KMS-11 (cell line): ENCODE measurements around the gene SPDL1.

Experiments
- H2AFZ ChIP-seq: fragments of 200-600 bp; sonication (generic); 2 replicates; pipeline ENCODE4 v1.6.1; 2016; ENCODE audit warnings: antibody characterized with exemption, mixed run types, low read depth
- H3K27ac ChIP-seq: fragments of 200-600 bp; sonication (generic); 2 replicates; pipeline ENCODE4 v1.6.1; 2016; ENCODE audit warnings: mild to moderate bottlenecking, mixed run types
- H3K27me3 ChIP-seq: fragments of 200-600 bp; sonication (generic); 2 replicates; pipeline ENCODE4 v1.6.1; 2017; ENCODE audit warnings: mild to moderate bottlenecking, low read depth, mixed run types, moderate library complexity; ENCODE audit not compliant: insufficient read depth
- H3K36me3 ChIP-seq: fragments of 200-600 bp; sonication (generic); 2 replicates; pipeline ENCODE4 v1.6.1; 2017; ENCODE audit warnings: mild to moderate bottlenecking, mixed run types; ENCODE audit not compliant: insufficient read depth
- H3K4me1 ChIP-seq: fragments of 200-600 bp; sonication (generic); 2 replicates; pipeline ENCODE4 v1.6.1; 2016; ENCODE audit warnings: mild to moderate bottlenecking, low read depth, mixed run types; ENCODE audit not compliant: poor library complexity, severe bottlenecking
- H3K4me2 ChIP-seq: fragments of 200-600 bp; sonication (generic); 2 replicates; pipeline ENCODE4 v1.7.0; 2016; ENCODE audit warnings: mild to moderate bottlenecking, mixed run types
- H3K4me3 ChIP-seq: fragments of 200-600 bp; sonication (generic); IDR thresholded peaks from 2 replicates; pipeline ENCODE4 v1.6.1; 2017; ENCODE audit warnings: low read depth, low read length, mixed read lengths; ENCODE audit not compliant: insufficient read depth
- H3K79me2 ChIP-seq: fragments of 200-600 bp; sonication (generic); 2 replicates; pipeline ENCODE4 v1.6.1; 2016; ENCODE audit warnings: low read depth, mixed run types; ENCODE audit not compliant: insufficient read depth
- H3K9ac ChIP-seq: fragments of 200-600 bp; sonication (generic); 2 replicates; pipeline ENCODE4 v1.6.1; 2016; ENCODE audit warnings: mild to moderate bottlenecking, mixed run types
- H4K20me1 ChIP-seq: fragments of 200-600 bp; sonication (generic); 2 replicates; pipeline ENCODE4 v1.6.1; 2016; ENCODE audit warnings: mild to moderate bottlenecking, mixed run types; ENCODE audit not compliant: insufficient read depth
- CTCF ChIP-seq: fragments of 200-600 bp; sonication (generic); conservative IDR thresholded peaks from 2 replicates; pipeline ENCODE4 v1.6.1; 2017; ENCODE audit warnings: low read depth, mild to moderate bottlenecking, antibody characterized with exemption, low read length, moderate library complexity, mixed read lengths

SPDL1 gene

GRCh38 chr5:169648725-169649310 lies 65.2 kb downstream of the SPDL1 start:
- Histone ChIP-seq H4K20me1 (no peaks in the 10 kb centered on the region), H3K27me3 (no peaks in the 10 kb centered on the region), H3K4me1 (peaks cover 3% of the 10 kb centered on the region), H2AFZ (no peak overlapping the region), H3K9ac (no peak overlapping the region), H3K79me2 (no peaks in the 10 kb centered on the region), H3K36me3 (no peaks in the 10 kb centered on the region), H3K4me3 (no peak overlapping the region), H3K27ac (no peak overlapping the region), H3K4me2 (no peak overlapping the region)
- no peak for TF ChIP-seq CTCF

GRCh38 chr5:169649486-169649885 lies 65.9 kb downstream of the SPDL1 start:
- H3K4me1 ChIP-seq: peaks cover 3% of the 10 kb centered on the region
- H3K4me2 ChIP-seq: no peak overlapping the region
- H3K4me3 ChIP-seq: no peak overlapping the region
- H3K9ac ChIP-seq: no peak overlapping the region
- no peaks in the 10 kb centered on the region for H3K36me3 ChIP-seq
- H3K27me3 ChIP-seq: no peaks in the 10 kb centered on the region
- TF ChIP-seq CTCF: no peak
- no peaks in the 10 kb centered on the region for H4K20me1 ChIP-seq
- no peak overlapping the region for H2AFZ ChIP-seq
- H3K27ac ChIP-seq: no peak overlapping the region
- H3K79me2 ChIP-seq: no peaks in the 10 kb centered on the region

- Histone ChIP-seq H3K79me2 (no peaks in the 10 kb centered on the region), H3K36me3 (no peaks in the 10 kb centered on the region), H2AFZ (no peak overlapping the region), H4K20me1 (no peaks in the 10 kb centered on the region), H3K4me1 (peaks cover 3% of the 10 kb centered on the region), H3K27ac (no peak overlapping the region), H3K4me3 (no peak overlapping the region), H3K9ac (no peak overlapping the region), H3K4me2 (no peak overlapping the region), H3K27me3 (no peaks in the 10 kb centered on the region)
- TF ChIP-seq CTCF: no peak
These were observed 67.2 kb downstream of the SPDL1 start for GRCh38 chr5:169650701-169651331.

DNA sequence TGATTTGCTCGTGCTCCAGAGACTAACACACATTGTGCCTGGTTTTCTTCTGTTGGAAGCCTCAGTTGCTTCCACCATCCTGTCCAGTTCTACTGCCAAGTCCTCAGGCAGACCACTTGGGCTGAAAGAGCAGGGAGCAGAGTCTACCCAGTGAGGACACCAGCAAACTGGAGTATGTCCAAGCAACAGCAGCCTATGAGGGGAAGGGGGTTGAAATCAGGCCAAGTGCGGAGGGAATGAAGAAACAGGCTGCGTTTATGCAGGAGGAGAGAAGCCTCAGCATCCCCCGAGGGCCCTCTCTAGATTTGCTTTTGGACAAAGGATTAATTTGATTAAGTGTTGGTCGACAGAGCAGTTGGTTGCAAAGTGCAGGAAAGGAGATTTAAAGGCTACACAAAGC lies 68.0 kb downstream of the SPDL1 start:
- Histone ChIP-seq H4K20me1 (no peaks in the 10 kb centered on the region), H3K79me2 (no peaks in the 10 kb centered on the region), H3K27me3 (no peaks in the 10 kb centered on the region), H3K4me3 (no peak overlapping the region), H3K4me2 (no peak overlapping the region), H3K4me1 (peaks cover 3% of the 10 kb centered on the region), H3K36me3 (no peaks in the 10 kb centered on the region), H3K27ac (no peak overlapping the region), H3K9ac (no peak overlapping the region), H2AFZ (no peak overlapping the region)
- no peak for TF ChIP-seq CTCF
